Colonic mucosa (tissue), 4 donors: ENCODE measurements around the gene DBET. TPM values are rescaled to one million over a fixed set of nuclear protein-coding genes. Genes with fewer than 3 reads are reported as not detected.
A peak's percentile ranks its signal among the peaks of the same experiment; 100 is the strongest.
"Not testable (repeated sequence)": the region's sequence is repeated elsewhere in the genome, so short reads cannot be mapped to it uniquely, and the experiment has no call there.

Source experiments
- DNase-seq: peaks from one replicate; pipeline ENCODE4 v3.0.0-alpha.2; 2020
- H3K27ac ChIP-seq: fragments of 200-600 bp; one replicate; pipeline ENCODE4 v1.8.0; 2021
- H3K27me3 ChIP-seq: fragments of 200-600 bp; one replicate; pipeline ENCODE4 v1.8.0; 2021
- H3K36me3 ChIP-seq: fragments of 200-600 bp; one replicate; pipeline ENCODE4 v1.8.0; 2021
- H3K4me1 ChIP-seq: fragments of 200-600 bp; one replicate; pipeline ENCODE4 v1.8.0; 2021; ENCODE audit warnings: mild to moderate bottlenecking
- H3K4me3 ChIP-seq: fragments of 200-600 bp; one replicate; pipeline ENCODE4 v1.8.0; 2021
- H3K9ac ChIP-seq, 2 donors: one replicate each; pipeline ENCODE4 v1.7.0; 2013; ENCODE audit warnings: control low read depth in 2 of 2, low read depth in 2 of 2, low read length in 2 of 2
- H3K9me3 ChIP-seq: fragments of 200-600 bp; one replicate; pipeline ENCODE4 v1.8.0; 2021
- intact Hi-C: fragments of 100-400 bp; cut with DNase I; formaldehyde crosslinking; loops from one replicate; pipeline ENCODE4 v1.14.1; 2022
- total RNA-seq, 2 donors: library from RNA; stranded (reverse); fragmentation: NEBNext Ultra II Directional in 1 of 2; extraction: Animal tissue kit (Norgen Biotek cat#: 25700) in 1 of 2; gene quantifications; one replicate each; pipeline ENCODE4 v1.2.1, GENCODE V29; 2021
- donor health status: healthy.
- donor health status: DM: no; HTN: no; CAD: no.
- donor health status: DM: no; HTN: no; CAD: no.

Gene DBET
- total RNA-seq, 2 donors from 2014 or later = not detected

DNA sequence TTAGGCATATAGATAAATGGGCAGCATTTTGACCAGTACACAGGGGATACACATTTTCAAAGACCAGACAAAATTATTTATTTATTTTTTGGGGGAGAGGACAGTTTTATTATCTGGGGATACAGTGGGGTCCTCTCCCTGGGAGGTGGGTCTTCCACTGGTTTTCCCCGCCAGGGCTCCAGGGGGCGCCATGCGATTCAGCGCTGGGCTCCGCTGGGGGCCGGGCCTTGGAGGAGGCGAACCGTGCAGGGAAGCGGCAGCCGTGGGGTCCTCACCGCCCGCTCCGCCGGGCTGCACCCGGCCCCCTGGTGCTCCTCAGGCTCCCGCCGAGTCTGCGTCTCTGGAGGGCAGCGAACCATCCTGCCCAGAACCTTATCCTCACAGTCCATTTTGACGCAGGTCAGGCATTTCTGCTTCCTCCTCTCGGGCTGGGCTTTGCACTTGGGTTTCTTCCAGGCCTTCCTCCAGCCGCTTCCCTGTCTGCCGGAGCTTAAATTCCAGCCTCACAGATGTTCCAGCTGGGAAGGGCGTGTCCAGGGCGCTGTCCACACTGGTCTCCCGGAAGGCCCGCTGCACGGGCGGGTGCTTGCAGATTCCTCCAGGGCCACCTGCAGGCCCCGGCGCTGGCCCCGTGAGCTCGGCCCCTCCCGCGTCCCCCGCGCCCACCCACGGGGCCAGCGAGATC is 26.5 kb upstream of the DBET start:
- H3K27me3 ChIP-seq, H3K4me1 ChIP-seq, H3K9ac ChIP-seq, DNase-seq, H3K4me3 ChIP-seq, H3K9me3 ChIP-seq, H3K36me3 ChIP-seq, intact Hi-C loops, H3K27ac ChIP-seq: not testable (repeated sequence)

- intact Hi-C loops, H3K4me1 ChIP-seq, H3K9ac ChIP-seq: not testable (repeated sequence)
Observed at GRCh38 chr4:190040873-190041272, 23.4 kb upstream of the DBET start.

GRCh38 chr4:190047627-190048026 is 16.7 kb upstream of the DBET start:
- H3K4me3 ChIP-seq, H3K9me3 ChIP-seq, H3K36me3 ChIP-seq, H3K27me3 ChIP-seq, DNase-seq, H3K27ac ChIP-seq, intact Hi-C loops, H3K9ac ChIP-seq, H3K4me1 ChIP-seq: not testable (repeated sequence)

More at GRCh38 chr4:190040873-190041272, 23.4 kb upstream of the DBET start:
- H3K4me3 ChIP-seq, H3K27ac ChIP-seq, H3K27me3 ChIP-seq, H3K9me3 ChIP-seq, H3K36me3 ChIP-seq, DNase-seq: not testable (repeated sequence)

DNA sequence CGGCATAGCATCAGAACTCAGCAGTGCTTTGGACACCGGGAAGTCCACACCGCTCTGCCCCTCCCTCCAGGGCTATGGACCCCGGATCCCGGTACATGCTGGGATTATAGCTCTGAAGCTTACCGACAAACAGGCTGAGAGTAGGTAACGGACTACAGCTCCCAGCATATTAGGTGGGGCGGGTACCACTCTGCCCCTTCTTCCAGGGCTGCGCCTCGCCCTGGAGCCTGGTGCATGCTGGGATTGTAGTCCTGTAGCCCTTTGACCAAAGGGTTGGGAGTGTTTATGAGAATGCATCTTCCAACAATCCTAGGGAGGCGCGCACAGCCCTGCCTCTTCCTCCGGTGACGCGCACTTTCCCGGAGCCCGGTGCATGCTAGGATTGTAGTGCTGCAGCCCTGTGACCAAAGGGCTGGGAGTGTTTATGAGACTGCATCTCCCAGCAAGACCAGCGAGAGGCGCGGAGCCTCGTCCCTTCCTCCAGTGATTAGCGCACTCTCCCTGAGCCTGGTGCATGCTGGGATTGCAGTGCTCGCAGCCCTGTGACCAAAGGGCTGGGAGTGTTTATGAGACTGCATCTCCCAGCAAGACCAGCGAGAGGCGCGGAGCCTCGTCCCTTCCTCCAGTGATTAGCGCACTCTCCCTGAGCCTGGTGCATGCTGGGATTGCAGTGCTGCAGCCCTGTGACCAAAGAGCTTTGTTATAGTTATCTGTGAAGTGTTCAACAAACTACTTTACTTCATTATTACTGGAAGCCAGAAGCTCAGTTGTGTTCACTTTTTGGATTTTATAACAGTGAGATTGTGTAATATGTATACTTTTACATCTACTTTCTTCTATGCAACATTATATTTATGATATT is 14.7 kb upstream of the DBET start:
- DNase-seq, H3K27ac ChIP-seq, H3K36me3 ChIP-seq, H3K9ac ChIP-seq, H3K4me3 ChIP-seq, H3K9me3 ChIP-seq, H3K27me3 ChIP-seq, intact Hi-C loops, H3K4me1 ChIP-seq: not testable (repeated sequence)

DNA sequence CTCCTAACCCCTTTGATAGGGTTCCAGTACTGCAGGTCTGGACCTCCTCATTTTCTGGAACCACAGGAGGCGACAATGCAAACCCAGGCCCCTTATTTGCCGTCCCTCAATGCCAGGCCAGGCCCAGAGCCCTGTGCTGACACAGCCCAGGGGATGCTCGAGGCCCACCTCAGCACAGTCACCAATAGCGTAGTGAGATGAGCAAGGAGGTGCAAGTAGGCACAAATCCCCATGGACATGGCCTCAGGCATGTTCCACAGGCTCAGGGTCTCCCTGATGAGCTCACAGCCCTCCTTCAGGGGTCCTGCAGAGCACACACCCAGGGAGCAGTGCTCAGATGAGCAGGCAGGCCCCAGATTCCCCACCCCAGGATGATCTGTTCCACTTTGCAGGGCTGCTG is 5.3 kb upstream of the DBET start:
- DNase-seq, H3K9me3 ChIP-seq, intact Hi-C loops, H3K4me3 ChIP-seq, H3K9ac ChIP-seq, H3K27me3 ChIP-seq, H3K36me3 ChIP-seq, H3K27ac ChIP-seq, H3K4me1 ChIP-seq: not testable (repeated sequence)

- H3K4me3 ChIP-seq, H3K9me3 ChIP-seq, DNase-seq, H3K36me3 ChIP-seq, H3K9ac ChIP-seq, H3K27me3 ChIP-seq, intact Hi-C loops, H3K27ac ChIP-seq, H3K4me1 ChIP-seq: not testable (repeated sequence)
Observed at GRCh38 chr4:190064805-190065204, 503 bp downstream of the DBET start.

DNA sequence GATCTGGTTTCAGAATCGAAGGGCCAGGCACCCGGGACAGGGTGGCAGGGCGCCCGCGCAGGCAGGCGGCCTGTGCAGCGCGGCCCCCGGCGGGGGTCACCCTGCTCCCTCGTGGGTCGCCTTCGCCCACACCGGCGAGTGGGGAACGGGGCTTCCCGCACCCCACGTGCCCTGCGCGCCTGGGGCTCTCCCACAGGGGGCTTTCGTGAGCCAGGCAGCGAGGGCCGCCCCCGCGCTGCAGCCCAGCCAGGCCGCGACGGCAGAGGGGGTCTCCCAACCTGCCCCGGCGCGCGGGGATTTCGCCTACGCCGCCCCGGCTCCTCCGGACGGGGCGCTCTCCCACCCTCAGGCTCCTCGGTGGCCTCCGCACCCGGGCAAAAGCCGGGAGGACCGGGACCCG is 4.0 kb downstream of the DBET start:
- H3K27me3 ChIP-seq, H3K9ac ChIP-seq, H3K36me3 ChIP-seq, DNase-seq, H3K9me3 ChIP-seq, H3K27ac ChIP-seq, intact Hi-C loops, H3K4me3 ChIP-seq, H3K4me1 ChIP-seq: not testable (repeated sequence)

DNA sequence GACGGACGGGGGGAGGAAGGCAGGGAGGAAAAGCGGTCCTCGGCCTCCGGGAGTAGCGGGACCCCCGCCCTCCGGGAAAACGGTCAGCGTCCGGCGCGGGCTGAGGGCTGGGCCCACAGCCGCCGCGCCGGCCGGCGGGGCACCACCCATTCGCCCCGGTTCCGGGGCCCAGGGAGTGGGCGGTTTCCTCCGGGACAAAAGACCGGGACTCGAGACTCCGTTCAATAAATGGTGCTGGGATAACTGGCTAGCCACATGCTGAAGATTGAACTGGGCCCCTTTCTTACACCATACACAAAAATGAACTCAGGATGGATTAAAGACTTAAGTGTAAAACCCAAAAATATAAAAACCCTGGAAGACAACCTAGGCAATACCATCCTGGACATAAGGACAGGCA is 28.8 kb downstream of the DBET start:
- intact Hi-C loops, H3K4me1 ChIP-seq, H3K27me3 ChIP-seq, H3K9me3 ChIP-seq, H3K27ac ChIP-seq, H3K4me3 ChIP-seq, H3K9ac ChIP-seq, DNase-seq, H3K36me3 ChIP-seq: not testable (repeated sequence)

DNA sequence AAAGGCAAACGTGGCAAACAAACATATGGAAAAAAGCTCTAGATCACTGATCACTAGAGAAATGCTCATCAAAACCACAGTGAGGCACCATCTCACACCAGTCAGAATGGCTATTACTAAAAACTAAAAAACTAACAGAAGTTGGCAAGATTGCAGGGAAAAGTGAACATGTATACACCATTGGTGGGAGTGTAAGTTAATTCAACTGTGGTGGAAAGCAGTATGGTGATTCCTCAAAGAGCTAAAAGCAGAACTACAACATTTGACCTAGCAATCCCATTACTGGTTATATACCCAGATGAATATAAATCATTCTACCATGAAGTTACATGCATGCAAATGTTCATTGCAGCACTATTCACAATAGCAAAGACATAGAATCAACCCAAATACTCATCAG is 29.7 kb downstream of the DBET start:
- H3K4me1 ChIP-seq, H3K27me3 ChIP-seq, H3K9me3 ChIP-seq, H3K4me3 ChIP-seq, H3K36me3 ChIP-seq, DNase-seq, intact Hi-C loops, H3K9ac ChIP-seq, H3K27ac ChIP-seq: not testable (repeated sequence)

- H3K9ac ChIP-seq, H3K36me3 ChIP-seq, H3K4me1 ChIP-seq, H3K9me3 ChIP-seq, H3K27ac ChIP-seq, H3K27me3 ChIP-seq, H3K4me3 ChIP-seq, DNase-seq, intact Hi-C loops: not testable (repeated sequence)
Observed at GRCh38 chr4:190095335-190095734, 31.0 kb downstream of the DBET start.

DNA sequence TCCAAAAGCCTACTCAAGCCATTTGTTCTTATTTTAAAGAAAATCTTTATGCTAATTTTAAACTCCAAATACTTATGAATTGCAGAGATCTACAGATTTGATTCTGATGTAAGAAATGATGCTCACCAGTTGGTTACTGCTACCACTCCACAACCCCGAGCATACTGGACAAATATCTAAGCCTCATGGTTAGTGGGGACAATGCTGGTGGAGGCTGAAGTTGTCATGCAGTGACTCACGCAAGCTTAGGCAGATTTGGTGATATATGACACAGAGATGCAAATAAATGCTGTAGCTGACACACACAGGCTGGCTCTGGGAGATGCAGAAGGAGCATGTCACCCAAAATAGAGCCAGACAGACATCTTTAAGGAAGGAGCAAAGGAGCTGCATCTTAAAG is 35.3 kb downstream of the DBET start:
- H3K4me3 ChIP-seq, H3K36me3 ChIP-seq, H3K27me3 ChIP-seq, DNase-seq, intact Hi-C loops, H3K27ac ChIP-seq, H3K4me1 ChIP-seq, H3K9ac ChIP-seq, H3K9me3 ChIP-seq: not testable (repeated sequence)

DNA sequence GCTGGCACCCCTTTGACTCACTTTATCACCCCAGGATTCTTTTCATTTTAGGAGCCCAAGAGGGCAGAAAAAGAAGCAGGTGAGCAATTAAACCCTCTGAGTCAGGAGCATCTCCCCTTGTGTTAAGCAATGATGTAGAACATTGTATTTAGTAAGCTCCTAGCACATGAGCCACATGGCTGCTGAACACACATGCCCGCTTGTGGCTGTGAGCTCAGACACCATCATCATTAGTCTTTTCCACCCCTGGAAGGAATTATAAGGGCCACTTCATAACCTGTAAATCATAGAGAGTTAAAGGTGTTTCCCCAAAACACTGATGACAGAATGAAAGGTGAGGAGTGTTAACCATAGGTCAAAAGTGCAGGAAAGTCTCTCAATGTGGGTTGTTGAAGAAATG is 37.2 kb downstream of the DBET start:
- H3K9ac ChIP-seq, H3K27ac ChIP-seq, intact Hi-C loops, H3K36me3 ChIP-seq, H3K9me3 ChIP-seq, DNase-seq, H3K27me3 ChIP-seq, H3K4me1 ChIP-seq, H3K4me3 ChIP-seq: not testable (repeated sequence)

DNA sequence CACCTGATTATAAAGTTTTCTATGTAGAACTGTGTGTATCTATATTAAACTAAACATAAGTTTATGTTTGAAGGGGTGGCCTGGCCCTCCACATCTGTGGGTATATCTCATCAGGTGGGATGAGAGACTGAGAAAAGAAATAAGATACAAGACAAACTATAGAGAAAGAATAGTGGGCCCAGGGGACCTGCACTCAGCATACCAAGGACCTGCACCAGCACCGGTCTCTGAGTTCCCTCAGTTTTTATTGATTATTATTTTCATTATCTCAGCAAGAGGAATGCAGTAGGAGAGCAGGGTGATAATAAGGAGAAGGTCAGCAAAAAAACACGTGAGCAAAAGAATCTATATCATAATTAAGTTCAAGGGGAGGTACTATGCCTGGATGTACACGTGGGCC is 41.9 kb downstream of the DBET start:
- H3K36me3 ChIP-seq, H3K4me1 ChIP-seq, H3K9me3 ChIP-seq, H3K27me3 ChIP-seq, intact Hi-C loops, H3K4me3 ChIP-seq, H3K27ac ChIP-seq, H3K9ac ChIP-seq: not testable (repeated sequence)
- peak; percentile 14 for DNase-seq
